ENCODE results near the gene DHX30.

The DHX30 gene

GRCh38 chr3:47772047-47772446, 30.9 kb upstream of the DHX30 start:
- no peak for TF ChIP-seq POLR2AphosphoS5 (IDR thresholded peaks at IDR 0.05; ENCODE audit: low read depth, low read length)
- TF ChIP-seq REST (IDR thresholded peaks at IDR 0.05; ENCODE audit: insufficient read depth in 1 of 2, low read depth in 2 of 2, low read length in 2 of 2), result no peak
- TF ChIP-seq FOXP2 (optimal IDR thresholded peaks at IDR 0.05; ENCODE audit: borderline replicate concordance, extremely low read depth, extremely low read length, insufficient read depth), result no peak
- TF ChIP-seq TAF1 (IDR thresholded peaks at IDR 0.05; ENCODE audit: borderline replicate concordance, insufficient read depth, low read length), result no peak
- TF ChIP-seq SIN3A (IDR thresholded peaks at IDR 0.05; ENCODE audit: borderline replicate concordance, insufficient read depth, low read length), result no peak

DNA sequence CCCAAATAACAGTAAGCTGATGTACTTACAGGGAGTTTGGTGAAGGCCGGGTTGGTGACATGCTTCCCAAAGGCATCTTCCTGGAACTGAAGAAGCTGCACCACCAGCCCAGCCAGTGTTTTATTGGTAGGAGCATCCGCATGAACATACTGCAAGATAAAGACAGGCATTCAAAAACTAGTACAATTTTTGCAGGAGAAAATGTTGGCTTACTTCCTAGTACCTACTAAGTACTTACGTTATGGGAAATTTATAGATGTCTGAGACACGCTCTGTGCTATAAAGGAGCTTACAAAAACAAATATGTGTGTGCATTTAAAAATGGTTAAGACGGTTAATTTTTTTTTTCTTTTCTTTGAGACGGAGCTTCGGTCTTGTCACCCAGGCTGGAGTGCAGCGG, 30.1 kb upstream of the DHX30 start:
- TF ChIP-seq SIN3A (IDR thresholded peaks at IDR 0.05; ENCODE audit: borderline replicate concordance, insufficient read depth, low read length) (no peak), FOXP2 (optimal IDR thresholded peaks at IDR 0.05; ENCODE audit: borderline replicate concordance, extremely low read depth, extremely low read length, insufficient read depth) (no peak), POLR2AphosphoS5 (IDR thresholded peaks at IDR 0.05; ENCODE audit: low read depth, low read length) (no peak), REST (IDR thresholded peaks at IDR 0.05; ENCODE audit: insufficient read depth in 1 of 2, low read depth in 2 of 2, low read length in 2 of 2) (no peak), TAF1 (IDR thresholded peaks at IDR 0.05; ENCODE audit: borderline replicate concordance, insufficient read depth, low read length) (no peak)

GRCh38 chr3:47778746-47779145, 24.2 kb upstream of the DHX30 start:
- TF ChIP-seq TAF1 (IDR thresholded peaks at IDR 0.05; ENCODE audit: borderline replicate concordance, insufficient read depth, low read length), result no peak
- TF ChIP-seq FOXP2 (optimal IDR thresholded peaks at IDR 0.05; ENCODE audit: borderline replicate concordance, extremely low read depth, extremely low read length, insufficient read depth), result no peak
- no peak for TF ChIP-seq SIN3A (IDR thresholded peaks at IDR 0.05; ENCODE audit: borderline replicate concordance, insufficient read depth, low read length)

GRCh38 chr3:47780741-47781684, 21.9 kb upstream of the DHX30 start:
- TF ChIP-seq TAF1 (IDR thresholded peaks at IDR 0.05; ENCODE audit: borderline replicate concordance, insufficient read depth, low read length) (no peak), SIN3A (IDR thresholded peaks at IDR 0.05; ENCODE audit: borderline replicate concordance, insufficient read depth, low read length) (peak; percentile 68; the same call in 1 of the 2 replicates), REST (IDR thresholded peaks at IDR 0.05; ENCODE audit: insufficient read depth in 1 of 2, low read depth in 2 of 2, low read length in 2 of 2) (no peak), POLR2AphosphoS5 (IDR thresholded peaks at IDR 0.05; ENCODE audit: low read depth, low read length) (no peak), FOXP2 (optimal IDR thresholded peaks at IDR 0.05; ENCODE audit: borderline replicate concordance, extremely low read depth, extremely low read length, insufficient read depth) (no peak)

DNA sequence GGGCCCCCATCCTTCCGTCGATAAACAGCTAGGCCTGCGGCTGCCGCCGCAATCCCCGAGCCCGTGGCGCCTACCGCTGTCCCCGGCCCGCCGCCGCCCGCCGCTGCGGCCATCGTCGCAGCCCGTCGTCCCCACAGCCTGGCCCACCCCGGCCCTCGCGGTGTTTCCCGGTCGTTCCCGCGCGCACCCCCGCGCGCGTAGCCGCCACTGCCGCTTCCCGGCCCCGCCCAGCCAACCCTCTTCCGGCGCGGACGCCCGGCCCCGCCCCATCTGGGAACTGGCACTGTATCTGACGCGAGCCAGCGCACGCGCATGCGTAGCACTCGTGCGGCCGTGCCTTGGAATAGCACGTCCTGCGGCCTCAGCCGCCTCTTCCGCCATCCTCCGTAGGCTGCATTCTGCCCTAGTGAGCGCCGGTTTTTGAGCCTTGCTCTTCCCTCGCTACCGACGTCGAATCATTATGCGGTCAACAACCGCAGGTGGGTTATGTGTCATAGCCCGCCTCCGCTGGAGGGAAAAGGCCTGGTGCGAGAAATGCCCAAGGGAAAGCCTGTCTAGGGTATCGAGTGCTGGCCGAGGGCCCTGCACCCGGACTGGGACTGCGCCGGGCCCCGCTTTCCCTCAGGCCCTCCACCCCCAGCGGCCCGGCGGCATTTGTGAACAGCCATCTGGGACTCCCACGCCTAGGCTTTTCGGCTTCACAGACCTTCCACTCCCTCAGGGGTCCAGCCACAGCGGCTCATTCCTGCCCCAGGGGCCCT, 21.1 kb upstream of the DHX30 start, which contains the start of gene SMARCC1:
Gene SMARCC1 (minus strand): TSS at position 209 of the 761 bp plus-strand sequence. CDS start 96 bp downstream, at position 113.
- TF ChIP-seq TAF1 (IDR thresholded peaks at IDR 0.05; ENCODE audit: borderline replicate concordance, insufficient read depth, low read length) (0 out of 2 replicates have a peak, but pooled peaks have one; percentile 41), SIN3A (IDR thresholded peaks at IDR 0.05; ENCODE audit: borderline replicate concordance, insufficient read depth, low read length) (peak; percentile 10; the same call in 1 of the 2 replicates), FOXP2 (optimal IDR thresholded peaks at IDR 0.05; ENCODE audit: borderline replicate concordance, extremely low read depth, extremely low read length, insufficient read depth) (peak; percentile 75), REST (IDR thresholded peaks at IDR 0.05; ENCODE audit: insufficient read depth in 1 of 2, low read depth in 2 of 2, low read length in 2 of 2) (no peak), POLR2AphosphoS5 (IDR thresholded peaks at IDR 0.05; ENCODE audit: low read depth, low read length) (peak; percentile 84)
